DOHH2 (cell line): ENCODE results near the gene LSM7.

ENCODE experiments used
- H3F3A ChIP-seq: fragments of 200-600 bp; sonication (generic), shearing (Covaris generic); 2 replicates; pipeline ENCODE4 v1.6.0; 2016; ENCODE audit warnings: antibody characterized with exemption, mild to moderate bottlenecking; ENCODE audit not compliant: control insufficient read depth, insufficient read depth
- H3K27ac ChIP-seq: fragments of 200-600 bp; sonication (generic); 2 replicates; pipeline ENCODE4 v1.5.1; 2014; ENCODE audit warnings: low read depth, mild to moderate bottlenecking, low read length, moderate library complexity
- H3K27me3 ChIP-seq: fragments of 200-600 bp; sonication (generic); 2 replicates; pipeline ENCODE4 v1.6.1; 2014; ENCODE audit warnings: mild to moderate bottlenecking, low read length, mixed read lengths; ENCODE audit not compliant: control insufficient read depth
- H3K36me3 ChIP-seq: fragments of 200-600 bp; sonication (generic); 2 replicates; pipeline ENCODE4 v1.6.1; 2014; ENCODE audit warnings: mild to moderate bottlenecking, low read length, moderate library complexity, mixed read lengths; ENCODE audit not compliant: control insufficient read depth
- H3K4me1 ChIP-seq: fragments of 200-600 bp; sonication (generic); 2 replicates; pipeline ENCODE4 v1.6.1; 2014; ENCODE audit warnings: mild to moderate bottlenecking, low read length, mixed read lengths; ENCODE audit not compliant: control insufficient read depth
- H3K4me2 ChIP-seq: fragments of 200-600 bp; sonication (generic); 2 replicates; pipeline ENCODE4 v1.6.0; 2014; ENCODE audit warnings: mild to moderate bottlenecking, low read length, moderate library complexity
- H3K4me3 ChIP-seq: fragments of 200-600 bp; sonication (generic); 2 replicates; pipeline ENCODE4 v1.5.1; 2014; ENCODE audit warnings: mild to moderate bottlenecking, low read length, mixed read lengths
- H3K79me2 ChIP-seq: fragments of 200-600 bp; sonication (generic); 2 replicates; pipeline ENCODE4 v1.6.1; 2014; ENCODE audit warnings: mild to moderate bottlenecking, low read length, mixed read lengths; ENCODE audit not compliant: control insufficient read depth
- H3K9me2 ChIP-seq: fragments of 200-600 bp; sonication (generic); replicated peaks from 2 replicates; pipeline ENCODE4 v1.6.1; 2014; ENCODE audit warnings: mild to moderate bottlenecking, low read length, mixed read lengths; ENCODE audit not compliant: control insufficient read depth
- H3K9me3 ChIP-seq: fragments of 200-600 bp; sonication (generic); 2 replicates; pipeline ENCODE4 v1.6.1; 2014; ENCODE audit warnings: antibody characterized with exemption, low read length, mixed read lengths; ENCODE audit not compliant: control insufficient read depth, insufficient read depth
- H4K20me1 ChIP-seq: fragments of 200-600 bp; sonication (generic); 2 replicates; pipeline ENCODE4 v1.6.0; 2014; ENCODE audit warnings: low read depth, mild to moderate bottlenecking, antibody characterized with exemption, low read length, moderate library complexity; ENCODE audit not compliant: control insufficient read depth, insufficient read depth
- EZH2phosphoT487 ChIP-seq: fragments of 200-600 bp; sonication (generic); IDR thresholded peaks from 2 replicates; pipeline ENCODE4 v1.6.1; 2017; ENCODE audit warnings: borderline replicate concordance, mild to moderate bottlenecking, antibody characterized with exemption, low read length, moderate library complexity, mixed read lengths
- TF ChIP-seq, protein P1 (sequence below): fragments of 200-600 bp; sonication (generic); IDR thresholded peaks from one replicate; pipeline ENCODE4 v1.5.1; 2014; ENCODE audit warnings: antibody characterized with exemption, mild to moderate bottlenecking, low read depth, low read length; ENCODE audit not compliant: poor library complexity, severe bottlenecking

Gene LSM7

DNA sequence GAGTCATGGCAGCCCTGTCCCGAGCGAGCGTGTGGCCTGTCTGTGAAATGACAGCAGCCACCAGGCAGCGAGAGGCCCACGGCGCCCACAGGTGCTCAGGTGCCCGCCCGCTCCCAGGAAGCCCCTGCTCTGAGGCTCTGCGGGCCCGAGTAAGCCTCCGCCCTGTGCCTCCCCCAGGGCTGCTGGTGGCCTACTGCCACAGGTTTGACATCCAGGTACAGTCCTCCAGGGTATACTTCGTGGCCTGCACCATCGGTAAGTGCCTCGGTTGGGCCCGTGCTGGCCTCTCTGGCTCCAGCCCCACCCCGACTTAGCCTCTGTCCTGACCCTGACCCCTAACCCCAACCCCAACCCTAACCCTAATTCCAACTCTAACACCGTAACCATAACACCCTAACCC is 16.7 kb upstream of the LSM7 start:
- no peaks in the 10 kb centered on the region for H3K79me2 ChIP-seq
- no peak overlapping the region for H3K4me3 ChIP-seq
- H3K9me2 ChIP-seq: no peaks in the 10 kb centered on the region
- no peak overlapping the region for H3K4me2 ChIP-seq
- no peaks in the 10 kb centered on the region for H3F3A ChIP-seq
- no peak overlapping the region for H3K27ac ChIP-seq
- H3K4me1 ChIP-seq: no peaks in the 10 kb centered on the region
- peaks cover 25% of the 10 kb centered on the region for H3K36me3 ChIP-seq
- no peaks in the 10 kb centered on the region for H3K27me3 ChIP-seq
- no peaks in the 10 kb centered on the region for H3K9me3 ChIP-seq
- TF ChIP-seq, protein P1, sequence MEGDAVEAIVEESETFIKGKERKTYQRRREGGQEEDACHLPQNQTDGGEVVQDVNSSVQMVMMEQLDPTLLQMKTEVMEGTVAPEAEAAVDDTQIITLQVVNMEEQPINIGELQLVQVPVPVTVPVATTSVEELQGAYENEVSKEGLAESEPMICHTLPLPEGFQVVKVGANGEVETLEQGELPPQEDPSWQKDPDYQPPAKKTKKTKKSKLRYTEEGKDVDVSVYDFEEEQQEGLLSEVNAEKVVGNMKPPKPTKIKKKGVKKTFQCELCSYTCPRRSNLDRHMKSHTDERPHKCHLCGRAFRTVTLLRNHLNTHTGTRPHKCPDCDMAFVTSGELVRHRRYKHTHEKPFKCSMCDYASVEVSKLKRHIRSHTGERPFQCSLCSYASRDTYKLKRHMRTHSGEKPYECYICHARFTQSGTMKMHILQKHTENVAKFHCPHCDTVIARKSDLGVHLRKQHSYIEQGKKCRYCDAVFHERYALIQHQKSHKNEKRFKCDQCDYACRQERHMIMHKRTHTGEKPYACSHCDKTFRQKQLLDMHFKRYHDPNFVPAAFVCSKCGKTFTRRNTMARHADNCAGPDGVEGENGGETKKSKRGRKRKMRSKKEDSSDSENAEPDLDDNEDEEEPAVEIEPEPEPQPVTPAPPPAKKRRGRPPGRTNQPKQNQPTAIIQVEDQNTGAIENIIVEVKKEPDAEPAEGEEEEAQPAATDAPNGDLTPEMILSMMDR: no peak
- no peak for TF ChIP-seq EZH2phosphoT487
- H4K20me1 ChIP-seq: 0 out of 2 replicates have a peak, but pooled peaks cover under 1% of the 10 kb centered on the region

- no peaks in the 10 kb centered on the region for H3K27me3 ChIP-seq
- H3K4me1 ChIP-seq: no peaks in the 10 kb centered on the region
- H3K27ac ChIP-seq: no peak overlapping the region
- H4K20me1 ChIP-seq: peaks cover 3% of the 10 kb centered on the region; the same call in 1 of the 2 replicates
- H3K9me3 ChIP-seq: no peaks in the 10 kb centered on the region
- no peak overlapping the region for H3K4me3 ChIP-seq
- H3K79me2 ChIP-seq: no peaks in the 10 kb centered on the region; the same call in 1 of the 2 replicates
- H3K9me2 ChIP-seq: no peaks in the 10 kb centered on the region
- H3F3A ChIP-seq: no peaks in the 10 kb centered on the region
- peaks cover 31% of the 10 kb centered on the region for H3K36me3 ChIP-seq
- TF ChIP-seq, protein P1: no peak
- TF ChIP-seq EZH2phosphoT487: no peak
- H3K4me2 ChIP-seq: no peak overlapping the region
These were observed 16.0 kb upstream of the LSM7 start for GRCh38 chr19:2344381-2344870.

DNA sequence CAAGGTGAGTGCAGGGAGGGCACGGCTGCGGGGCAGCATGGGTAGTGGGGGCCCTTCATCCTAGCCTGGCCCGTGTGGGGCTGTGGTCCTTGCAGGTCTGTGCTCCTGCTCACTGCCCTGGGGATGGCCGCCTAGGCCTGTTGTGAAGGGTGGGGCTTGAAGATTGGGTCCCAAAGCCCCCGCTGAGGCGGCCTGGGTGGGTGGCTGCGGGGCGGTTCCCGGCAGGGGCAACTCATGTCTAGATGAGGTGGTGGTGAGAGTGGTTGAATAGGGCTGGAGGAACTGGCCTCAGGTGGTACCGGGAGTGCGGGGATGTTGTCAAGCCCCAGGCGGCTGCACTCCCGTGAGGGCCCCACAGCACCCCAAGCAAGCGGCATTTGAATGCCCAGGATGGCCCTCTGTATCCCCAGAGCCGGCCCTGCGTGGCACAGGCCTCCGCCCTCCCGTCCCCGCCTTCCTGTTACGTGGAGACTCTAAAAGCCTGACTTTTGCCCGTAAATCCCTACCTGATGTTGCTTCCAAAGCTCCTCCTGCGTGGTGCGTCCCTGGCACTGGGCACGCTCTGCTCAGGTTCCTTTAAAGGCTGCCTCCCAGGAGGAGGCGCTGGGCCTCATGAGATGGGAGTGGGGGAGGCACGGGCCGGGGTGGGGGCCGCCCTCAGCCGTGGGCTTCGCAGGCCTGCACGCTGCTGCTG is 15.1 kb upstream of the LSM7 start:
- TF ChIP-seq, protein P1: no peak
- Histone ChIP-seq H3F3A (no peaks in the 10 kb centered on the region), H3K9me3 (no peaks in the 10 kb centered on the region), H3K79me2 (peaks cover 9% of the 10 kb centered on the region), H3K4me2 (no peak overlapping the region), H3K36me3 (peaks cover 37% of the 10 kb centered on the region), H3K9me2 (no peaks in the 10 kb centered on the region), H3K27me3 (no peaks in the 10 kb centered on the region), H4K20me1 (peaks cover 3% of the 10 kb centered on the region; the same call in 1 of the 2 replicates), H3K4me1 (no peaks in the 10 kb centered on the region), H3K4me3 (no peak overlapping the region), H3K27ac (no peak overlapping the region)
